GM19043 (cell line): ENCODE results near the gene TMEM213.

Source experiments
- ATAC-seq: cut with Tn5 transposase; IDR thresholded peaks from one replicate; pipeline ENCODE4 v1.9.1; 2021; ENCODE audit warnings: low read depth; ENCODE audit not compliant: unreplicated experiment

Gene TMEM213

GRCh38 chr7:138871065-138871813 is 73.4 kb downstream of the TMEM213 start:
- no peak for ATAC-seq

DNA sequence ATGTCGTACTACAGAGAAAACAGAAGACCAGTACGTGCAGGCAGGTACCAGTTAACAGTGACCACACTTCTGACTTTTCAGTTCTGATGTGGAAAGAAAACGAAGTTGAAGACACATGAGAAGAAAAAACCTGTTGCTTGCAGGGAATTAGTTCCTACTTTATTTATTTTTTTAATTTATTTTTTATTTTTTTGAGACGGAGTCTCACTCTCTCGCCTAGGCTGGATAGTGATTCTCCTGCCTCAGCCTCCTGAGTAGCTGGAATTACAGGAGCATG is 74.0 kb downstream of the TMEM213 start:
- no peak for ATAC-seq

DNA sequence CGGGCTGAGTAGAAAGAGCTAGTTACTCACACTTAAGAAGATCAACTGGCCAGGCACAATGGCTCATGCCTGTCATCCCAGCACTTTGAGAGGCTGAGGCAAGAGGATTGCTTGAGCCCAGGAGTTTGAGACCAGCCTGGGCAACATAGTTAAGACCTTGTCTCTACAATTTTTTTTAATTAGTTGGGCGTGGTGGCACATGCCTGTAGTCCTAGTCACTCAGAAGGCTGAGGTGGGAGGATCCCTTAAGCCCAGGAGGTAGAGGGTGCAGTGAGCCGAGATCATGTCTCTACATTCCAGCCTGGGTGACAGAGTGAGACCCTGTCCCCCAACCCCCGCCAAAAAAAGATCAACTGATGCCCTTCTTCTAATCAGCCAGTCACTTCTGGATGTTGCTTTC is 74.8 kb downstream of the TMEM213 start:
- no peak for ATAC-seq

DNA sequence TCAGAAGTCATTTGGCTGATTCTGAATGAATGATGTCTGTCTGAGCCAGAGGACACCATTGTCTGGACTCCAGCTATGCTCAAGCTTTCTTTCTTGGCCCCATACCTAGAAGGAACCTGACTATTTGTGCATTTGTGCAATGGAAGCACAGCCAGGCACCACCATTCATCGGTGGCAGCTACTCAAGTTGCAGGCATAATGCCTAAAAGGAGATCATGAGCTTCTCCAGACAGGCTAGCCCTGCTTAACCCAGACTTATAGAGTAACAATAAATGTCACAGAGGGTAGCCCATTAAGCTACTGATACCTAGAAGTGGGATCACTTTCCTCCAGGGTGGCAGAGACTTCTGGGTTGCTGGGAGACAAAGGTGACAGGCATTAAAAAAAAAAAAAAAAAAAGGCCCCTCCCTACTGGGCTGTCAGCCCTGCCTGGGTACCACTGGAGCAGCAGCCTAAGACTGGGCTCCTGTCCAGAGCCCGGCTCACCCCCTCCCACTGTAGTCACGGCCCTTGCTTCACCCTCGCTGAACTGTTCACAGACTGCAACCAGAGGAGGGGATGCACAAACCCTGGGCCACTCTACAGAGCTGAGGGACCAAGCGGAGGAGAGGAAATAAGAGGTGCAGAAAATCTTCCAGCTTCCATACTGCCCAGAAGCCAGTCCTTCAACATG is 75.6 kb downstream of the TMEM213 start:
- ATAC-seq, result no peak

DNA sequence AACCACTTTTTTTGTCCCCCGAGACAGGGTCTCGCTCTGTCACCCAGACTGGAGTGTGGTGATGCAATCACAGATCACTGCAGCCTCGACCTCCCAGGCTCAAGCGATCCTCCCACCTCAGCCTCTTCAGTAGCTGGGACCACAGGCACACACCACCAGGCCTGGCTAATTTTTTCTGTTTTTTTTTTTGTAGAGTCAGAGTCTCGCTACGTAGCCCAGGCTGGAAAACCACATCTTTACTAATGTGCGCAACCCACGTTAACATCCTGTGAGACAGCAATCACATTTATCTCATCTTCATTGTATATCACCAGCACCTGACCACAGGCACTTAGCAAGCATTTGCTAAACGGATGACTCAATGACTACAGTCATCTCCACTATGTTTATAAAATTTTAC is 78.0 kb downstream of the TMEM213 start:
- ATAC-seq, result no peak

GRCh38 chr7:138876326-138876725 is 78.5 kb downstream of the TMEM213 start:
- no peak for ATAC-seq

DNA sequence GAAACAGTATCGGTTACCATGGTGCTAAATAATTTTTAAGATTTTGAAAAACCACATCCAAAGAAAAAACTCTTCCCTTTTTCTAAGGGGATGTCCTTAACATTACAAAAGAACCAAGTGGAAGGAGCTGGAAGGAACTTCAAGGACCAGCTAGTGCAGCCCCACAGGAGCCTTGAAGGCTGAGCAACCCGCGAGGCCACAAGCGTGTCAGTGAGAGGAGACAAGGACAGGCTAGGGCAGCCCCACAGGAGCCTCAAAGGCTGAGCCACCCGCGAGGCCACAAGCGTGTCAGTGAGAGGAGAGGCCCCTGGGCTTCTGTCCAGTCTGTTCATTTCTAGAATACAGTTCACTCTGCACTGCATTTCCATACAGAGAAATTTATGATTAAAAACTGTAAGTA is 80.3 kb downstream of the TMEM213 start:
- no peak for ATAC-seq

GRCh38 chr7:138878856-138879255 is 81.1 kb downstream of the TMEM213 start:
- ATAC-seq, result no peak

DNA sequence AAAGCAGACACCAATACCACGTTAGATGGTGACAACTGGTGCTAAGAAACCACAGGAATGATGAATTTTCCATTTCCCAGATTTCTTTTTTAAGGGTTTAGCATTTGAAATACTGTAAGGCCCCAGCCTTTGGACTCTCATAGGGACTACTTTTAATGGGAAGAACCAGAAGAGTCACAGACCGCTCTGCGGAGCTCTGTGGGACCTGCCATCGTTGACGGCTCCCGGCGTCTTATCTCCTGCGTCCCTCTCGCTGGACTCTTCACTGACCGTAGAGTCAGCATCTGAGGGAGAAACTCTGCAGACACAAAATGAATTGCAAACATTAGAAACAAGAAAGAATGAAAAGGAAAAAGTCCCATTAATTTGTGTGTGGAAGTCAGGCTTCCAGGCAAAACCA is 81.6 kb downstream of the TMEM213 start:
- ATAC-seq, result no peak

- no peak for ATAC-seq
Observed at GRCh38 chr7:138880881-138881578, 83.2 kb downstream of the TMEM213 start.

DNA sequence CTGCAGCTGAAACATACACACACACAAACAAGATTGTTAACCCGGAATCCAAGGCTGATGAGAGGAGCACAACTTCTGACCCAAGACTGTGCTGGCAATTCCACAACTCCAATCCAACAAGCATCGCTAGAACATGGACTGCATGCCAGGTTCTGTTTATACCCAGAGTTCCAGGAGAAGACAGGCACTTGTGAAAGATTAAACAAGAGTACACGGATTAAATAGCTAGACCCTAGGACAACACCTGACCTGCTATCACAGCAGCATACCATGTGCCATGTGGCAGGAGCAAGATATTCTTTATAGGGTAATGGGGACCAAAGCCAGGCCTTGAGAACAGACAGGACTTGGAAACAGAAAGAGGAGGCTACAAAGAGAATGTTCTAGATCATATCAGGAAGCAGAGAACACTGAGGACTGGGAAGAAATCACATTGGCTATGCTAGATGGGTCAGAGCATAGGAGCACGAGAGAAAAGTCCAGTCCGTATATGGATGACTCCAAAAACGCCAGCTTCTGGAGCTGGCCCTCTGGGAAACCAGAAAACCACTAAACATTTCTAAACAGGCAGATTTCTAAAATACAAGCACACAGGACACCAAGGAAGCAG is 83.9 kb downstream of the TMEM213 start:
- no peak for ATAC-seq

- no peak for ATAC-seq
Observed at GRCh38 chr7:138882249-138882648, 84.5 kb downstream of the TMEM213 start.

DNA sequence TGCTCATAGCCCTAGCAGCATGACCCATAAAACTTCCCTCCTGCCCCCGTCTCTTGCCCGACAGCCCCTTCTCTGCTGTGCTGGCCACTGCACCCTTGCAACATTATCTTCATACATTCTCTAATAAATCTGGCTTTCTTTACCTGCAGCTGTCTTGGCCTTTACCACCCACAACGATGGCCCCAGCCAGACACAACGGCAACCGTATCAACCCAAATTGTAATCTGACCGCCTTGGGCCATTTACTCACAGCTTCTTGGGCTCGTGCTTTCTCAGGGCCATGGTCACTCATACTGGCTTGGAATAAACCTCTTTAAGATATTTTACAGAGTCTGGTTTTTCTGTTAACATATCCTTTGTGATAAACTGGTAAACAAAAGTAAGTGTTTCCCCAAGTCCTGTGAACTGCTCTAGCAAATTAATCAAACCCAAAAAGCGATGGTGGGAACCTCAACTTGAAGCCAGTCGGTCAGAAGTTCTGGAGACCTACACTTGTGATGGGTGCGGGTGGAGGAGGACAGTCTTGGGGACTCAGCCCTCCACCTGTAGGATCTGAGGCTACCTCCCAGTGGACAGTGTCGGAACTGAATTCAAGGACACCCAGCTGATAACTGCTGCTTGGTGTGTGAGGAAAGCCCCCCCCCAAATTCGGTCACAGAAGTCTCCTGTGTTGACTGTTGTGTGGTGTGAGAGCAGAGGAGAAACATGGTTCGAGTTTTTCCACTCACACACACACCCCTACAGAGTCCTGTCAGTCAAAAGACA is 87.8 kb downstream of the TMEM213 start:
- ATAC-seq, result no peak

DNA sequence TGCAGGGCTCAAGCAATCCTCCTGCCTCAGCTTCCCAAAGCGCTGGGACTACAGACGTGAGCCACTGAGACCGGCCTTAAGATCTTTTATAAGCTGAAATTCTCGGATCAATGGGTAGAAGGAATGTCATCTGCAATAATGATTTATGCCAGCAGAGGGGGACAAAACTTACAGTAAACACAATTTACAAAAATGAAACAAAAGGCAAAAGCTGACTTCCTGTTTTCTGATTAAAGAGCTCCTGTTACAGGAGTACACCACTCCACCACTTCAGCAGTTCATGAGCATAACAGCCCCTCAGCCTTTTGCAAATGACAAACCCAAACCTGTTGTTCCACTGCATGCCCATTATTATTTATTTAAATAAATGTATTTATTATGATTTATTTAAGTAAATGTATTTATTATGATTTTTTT is 88.7 kb downstream of the TMEM213 start:
- ATAC-seq, result peak; percentile 79

DNA sequence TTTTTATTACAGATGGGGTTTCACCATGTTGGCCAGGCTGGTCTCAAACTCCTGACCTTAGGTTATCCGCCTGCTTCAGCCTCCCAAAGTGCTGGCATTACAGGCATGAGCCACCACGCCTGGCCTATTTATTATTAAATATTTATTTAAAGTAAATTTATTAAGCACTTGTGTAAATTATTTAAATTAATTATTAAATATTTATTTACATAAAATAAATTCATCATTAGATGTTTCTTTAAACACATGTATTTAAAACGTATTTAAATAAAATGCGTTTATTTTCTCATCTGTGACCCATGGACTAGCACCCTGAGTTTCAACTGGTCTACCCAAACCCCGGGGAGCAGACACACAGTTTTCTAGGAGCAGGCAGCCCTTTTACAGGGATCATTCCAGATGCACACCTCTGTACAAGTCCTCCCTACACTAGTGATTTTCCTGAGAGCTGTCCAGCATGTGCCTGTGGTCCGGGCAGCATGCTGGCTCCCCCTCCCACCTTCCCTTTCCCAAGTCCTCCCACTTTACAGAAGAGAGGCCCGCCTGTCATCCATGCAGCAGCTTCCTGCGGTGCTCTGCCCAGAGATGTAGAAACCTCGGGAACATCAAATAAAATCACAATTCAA is 89.4 kb downstream of the TMEM213 start:
- no peak for ATAC-seq
